GM13977 (cell line): ENCODE measurements around the gene TMEM91.
A peak's percentile ranks its signal among the peaks of the same experiment; 100 is the strongest.

Experiments used
- DNase-seq: peaks from one replicate; pipeline ENCODE4 v3.0.0; 2012; ENCODE audit warnings: low spot score
- CTCF ChIP-seq: IDR thresholded peaks from 2 replicates; pipeline ENCODE4 v1.5.1; 2012; ENCODE audit warnings: mild to moderate bottlenecking, control low read depth; ENCODE audit not compliant: insufficient read depth; ENCODE audit errors: extremely low read depth, missing control alignments
- in situ Hi-C: fragments of 300-500 bp; cut with MboI; formaldehyde crosslinking; loops from one replicate; pipeline ENCODE4 v1.12.0; 2022; ENCODE audit warnings: low sequenced_read_pairs, low pct_unique_long_range_greater_than_20kb, mixed read lengths, inconsistent platforms; ENCODE audit not compliant: unreplicated experiment

Gene TMEM91

GRCh38 chr19:41356984-41357739 is 19.2 kb upstream of the TMEM91 start:
- no peak for DNase-seq
- in situ Hi-C loops, result no loop called here
- TF ChIP-seq CTCF, result no peak

- TF ChIP-seq CTCF, result no peak
- DNase-seq, result no peak
- in situ Hi-C loops, result no loop called here
Observed at GRCh38 chr19:41357746-41358145, 18.6 kb upstream of the TMEM91 start.

GRCh38 chr19:41359741-41360140 is 16.6 kb upstream of the TMEM91 start:
- no peak for DNase-seq
- no peak for TF ChIP-seq CTCF
- in situ Hi-C loops, result no loop called here

GRCh38 chr19:41362143-41362847 is 14.0 kb upstream of the TMEM91 start:
- in situ Hi-C loops, result no loop called here
- no peak for TF ChIP-seq CTCF
- no peak for DNase-seq

GRCh38 chr19:41363371-41363752 is 13.0 kb upstream of the TMEM91 start:
- no peak for DNase-seq
- in situ Hi-C loops, result no loop called here
- no peak for TF ChIP-seq CTCF

GRCh38 chr19:41363753-41364523 is 12.4 kb upstream of the TMEM91 start, which contains the start of gene B9D2:
Gene B9D2 (minus strand): TSS chr19:41364149. CDS start chr19:41363519, 630 bp downstream.
- in situ Hi-C loops, result no loop called here
- DNase-seq, result peak; percentile 95
- TF ChIP-seq CTCF, result no peak
